GM18502 (cell line): Measurements from ENCODE around the gene GGTLC2.

Experiments
- ATAC-seq: cut with Tn5 transposase; IDR thresholded peaks from one replicate; pipeline ENCODE4 v1.9.1; 2021; ENCODE audit warnings: mild to moderate bottlenecking; ENCODE audit not compliant: unreplicated experiment, poor library complexity

The GGTLC2 gene

GRCh38 chr22:22687638-22688500, 43.5 kb downstream of the GGTLC2 start:
- ATAC-seq = no peak

- ATAC-seq = no peak
Measured at GRCh38 chr22:22689621-22690345, 45.4 kb downstream of the GGTLC2 start.

- ATAC-seq = no peak
Measured at GRCh38 chr22:22691055-22691454, 46.6 kb downstream of the GGTLC2 start.

GRCh38 chr22:22691716-22692701, 47.6 kb downstream of the GGTLC2 start:
- no peak for ATAC-seq

GRCh38 chr22:22692707-22693530, 48.5 kb downstream of the GGTLC2 start:
- no peak for ATAC-seq

GRCh38 chr22:22693531-22693884, 49.1 kb downstream of the GGTLC2 start:
- no peak for ATAC-seq

GRCh38 chr22:22694106-22694505, 49.7 kb downstream of the GGTLC2 start:
- no peak for ATAC-seq

- ATAC-seq = no peak
Measured at GRCh38 chr22:22696104-22696503, 51.7 kb downstream of the GGTLC2 start.
